T-helper 1 cell treated with Interleukin-12 subunit alpha and Interleukin-12 subunit beta and Interleukin-4 antibody, amounts not matched to agents 30 μg/mL and 1 μg/mL, for 36 hours (primary cell): Measurements from ENCODE around the gene TSR1.

Experiments used
- H3K27ac Mint-ChIP-seq: one replicate; pipeline ENCODE4 v1.8.0; 2021; ENCODE audit warnings: mild to moderate bottlenecking, mixed read lengths
- H3K27me3 Mint-ChIP-seq: one replicate; pipeline ENCODE4 v1.8.0; 2021; ENCODE audit warnings: low read depth, mixed read lengths
- H3K36me3 Mint-ChIP-seq: one replicate; pipeline ENCODE4 v1.8.0; 2021; ENCODE audit warnings: low read depth, mixed read lengths
- H3K4me1 Mint-ChIP-seq: one replicate; pipeline ENCODE4 v1.8.0; 2021; ENCODE audit warnings: low read depth, mixed read lengths
- H3K4me3 Mint-ChIP-seq: one replicate; pipeline ENCODE4 v1.8.0; 2021; ENCODE audit warnings: mild to moderate bottlenecking, moderate library complexity, mixed read lengths
- H3K9me3 Mint-ChIP-seq: one replicate; pipeline ENCODE4 v1.8.0; 2021; ENCODE audit warnings: mixed read lengths

Gene TSR1

DNA sequence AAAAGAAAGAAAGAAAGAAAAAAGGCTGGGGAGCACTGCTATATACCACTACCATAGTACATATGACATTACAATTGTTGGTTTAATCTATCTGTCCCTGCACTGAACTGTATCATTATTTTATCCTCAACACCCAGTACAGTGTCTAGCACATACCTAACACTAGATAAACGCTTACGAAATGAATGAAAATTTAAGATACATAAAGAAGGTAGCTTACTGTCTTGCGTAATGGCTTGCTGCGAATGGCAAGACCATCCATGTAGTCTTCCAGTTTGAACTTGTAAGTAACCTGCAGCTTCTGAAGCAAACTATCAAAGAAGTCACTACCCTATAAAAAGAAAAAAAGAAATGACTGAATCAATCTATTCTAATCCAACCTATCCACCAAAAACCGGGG is 39.2 kb downstream of the TSR1 start:
- Mint-ChIP-seq H3K27ac (no peak overlapping the region), H3K36me3 (peaks cover 58% of the 10 kb centered on the region), H3K9me3 (no peaks in the 10 kb centered on the region), H3K4me3 (no peak overlapping the region), H3K4me1 (peaks cover 47% of the 10 kb centered on the region), H3K27me3 (no peaks in the 10 kb centered on the region)

DNA sequence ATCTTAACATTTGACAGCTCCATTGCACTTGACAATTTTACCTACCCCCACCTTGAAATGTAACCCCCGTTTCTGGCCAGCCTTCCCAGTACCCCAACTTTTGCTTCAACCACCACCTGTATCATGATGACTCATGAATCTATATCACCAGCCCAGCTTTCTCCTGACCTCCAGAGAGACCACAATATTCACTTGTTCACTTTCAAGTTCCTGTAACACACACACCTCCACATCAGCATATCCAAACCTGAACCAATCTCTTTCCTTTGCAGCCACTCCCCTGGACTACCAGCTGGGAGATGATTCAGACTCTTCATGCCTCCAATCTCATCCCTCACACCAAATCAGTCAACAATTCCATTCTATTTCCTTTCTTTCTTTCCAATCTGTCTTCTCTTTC is 40.7 kb downstream of the TSR1 start:
- no peak overlapping the region for H3K27ac Mint-ChIP-seq
- no peaks in the 10 kb centered on the region for H3K9me3 Mint-ChIP-seq
- peak overlapping the region; percentile 1 for H3K4me3 Mint-ChIP-seq
- peaks cover 42% of the 10 kb centered on the region for H3K4me1 Mint-ChIP-seq
- peaks cover 65% of the 10 kb centered on the region for H3K36me3 Mint-ChIP-seq
- H3K27me3 Mint-ChIP-seq: no peaks in the 10 kb centered on the region

GRCh38 chr17:2292100-2292499 is 44.2 kb downstream of the TSR1 start:
- H3K27ac Mint-ChIP-seq: no peak overlapping the region
- H3K36me3 Mint-ChIP-seq: peaks cover 52% of the 10 kb centered on the region
- H3K9me3 Mint-ChIP-seq: no peaks in the 10 kb centered on the region
- H3K4me3 Mint-ChIP-seq: no peak overlapping the region
- H3K4me1 Mint-ChIP-seq: peaks cover 31% of the 10 kb centered on the region
- no peaks in the 10 kb centered on the region for H3K27me3 Mint-ChIP-seq

DNA sequence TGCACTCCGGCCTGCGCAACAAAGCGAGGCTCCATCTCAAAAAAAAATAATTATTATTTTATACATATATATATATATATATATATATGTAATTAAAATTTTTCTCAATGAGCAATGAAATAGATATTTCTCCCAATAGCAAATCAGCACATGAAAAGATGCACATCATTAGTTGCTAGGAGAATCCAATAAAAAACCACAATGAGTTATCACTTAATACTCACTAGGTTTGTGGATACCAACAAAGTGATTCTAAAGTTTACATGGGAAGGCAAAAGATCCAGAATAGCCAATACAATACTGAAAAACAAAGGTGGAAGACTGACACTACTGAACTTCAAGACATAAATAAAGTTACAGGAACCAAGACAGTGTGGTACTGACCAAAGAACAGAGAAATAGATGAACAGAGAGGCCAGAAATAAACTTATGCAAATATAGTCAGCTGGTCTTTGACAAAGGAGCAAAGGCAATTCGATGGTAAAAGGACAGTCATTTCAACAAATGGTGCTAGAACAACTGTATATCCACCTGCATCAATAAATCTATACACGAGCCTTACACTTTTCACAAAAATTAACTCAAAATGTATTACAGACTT is 46.3 kb downstream of the TSR1 start:
- H3K36me3 Mint-ChIP-seq: peaks cover 42% of the 10 kb centered on the region
- H3K4me3 Mint-ChIP-seq: no peak overlapping the region
- no peaks in the 10 kb centered on the region for H3K9me3 Mint-ChIP-seq
- peaks cover 17% of the 10 kb centered on the region for H3K4me1 Mint-ChIP-seq
- H3K27me3 Mint-ChIP-seq: no peaks in the 10 kb centered on the region
- H3K27ac Mint-ChIP-seq: no peak overlapping the region

DNA sequence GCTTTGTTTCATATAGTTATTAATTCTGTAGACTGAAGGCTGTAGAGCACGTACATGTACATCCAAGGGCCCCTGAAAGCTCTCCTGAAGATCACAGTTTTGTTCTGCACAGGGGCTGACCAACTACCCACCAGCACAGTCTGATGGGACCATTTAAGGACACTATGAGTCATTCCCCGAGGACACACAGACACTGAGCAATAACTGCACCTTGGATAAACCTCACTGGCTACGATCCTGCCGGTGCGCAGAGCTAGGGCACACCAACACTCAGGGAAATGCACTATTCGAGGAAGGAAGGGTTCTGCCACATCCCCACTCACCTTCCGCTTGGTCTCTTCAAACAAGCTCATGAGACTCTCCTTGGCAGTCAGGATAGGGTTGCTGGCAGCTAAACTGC is 53.0 kb downstream of the TSR1 start:
- Mint-ChIP-seq H3K4me1 (peaks cover 34% of the 10 kb centered on the region), H3K27me3 (no peaks in the 10 kb centered on the region), H3K4me3 (no peak overlapping the region), H3K9me3 (no peaks in the 10 kb centered on the region), H3K27ac (no peak overlapping the region), H3K36me3 (peaks cover 39% of the 10 kb centered on the region)

DNA sequence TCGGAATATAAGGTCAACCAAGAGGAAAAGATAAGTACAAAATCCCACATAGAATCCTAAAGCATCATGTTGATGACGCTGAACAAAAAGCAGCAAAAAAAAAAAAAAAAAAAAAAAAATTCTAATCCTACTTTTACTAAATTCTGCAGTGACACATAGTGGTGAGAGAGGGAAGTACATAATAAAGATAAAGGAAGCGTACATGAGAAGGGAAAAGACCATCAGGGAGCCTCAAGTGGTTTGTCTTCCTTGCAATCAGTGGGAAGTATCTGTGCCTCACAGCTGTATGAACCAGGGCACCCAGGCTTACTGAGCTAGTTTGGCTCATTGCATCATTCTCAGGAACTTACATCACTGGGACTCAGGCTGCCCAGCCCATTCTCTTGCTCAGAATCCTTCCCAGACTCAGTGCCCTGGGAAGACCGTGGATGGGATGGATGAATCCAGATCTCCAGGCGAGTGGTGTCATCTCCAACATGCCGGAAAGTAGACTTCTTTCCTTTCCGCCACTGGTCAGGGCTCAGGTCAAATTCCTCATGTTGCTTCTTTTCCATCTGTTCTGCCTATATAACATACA is 53.9 kb downstream of the TSR1 start:
- Mint-ChIP-seq H3K4me3 (peak overlapping the region; percentile 11), H3K4me1 (peaks cover 32% of the 10 kb centered on the region), H3K9me3 (no peaks in the 10 kb centered on the region), H3K36me3 (peaks cover 37% of the 10 kb centered on the region), H3K27ac (peak overlapping the region; percentile 61), H3K27me3 (no peaks in the 10 kb centered on the region)

DNA sequence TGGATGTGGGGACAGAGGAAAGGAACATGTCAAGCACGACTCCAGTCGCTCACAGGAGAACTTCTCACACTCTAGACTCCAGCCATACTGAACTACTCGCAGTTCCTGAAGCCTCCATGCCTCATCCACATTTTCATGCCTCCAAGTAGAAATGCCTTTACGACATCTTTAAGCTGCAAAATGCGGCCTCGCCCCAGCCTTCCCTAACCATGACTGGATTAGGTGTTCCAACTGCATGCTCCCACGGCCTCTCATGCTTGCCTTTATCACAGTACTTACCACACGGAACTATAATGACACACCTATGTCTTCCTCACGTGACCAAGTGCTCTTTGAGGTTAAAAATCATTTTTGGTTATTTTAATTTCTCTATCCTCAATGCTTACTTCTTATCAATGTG is 56.5 kb downstream of the TSR1 start:
- Mint-ChIP-seq H3K9me3 (no peaks in the 10 kb centered on the region), H3K27ac (peak overlapping the region; percentile 47), H3K4me3 (no peak overlapping the region), H3K4me1 (peaks cover 52% of the 10 kb centered on the region), H3K36me3 (peaks cover 41% of the 10 kb centered on the region), H3K27me3 (no peaks in the 10 kb centered on the region)

- Mint-ChIP-seq H3K27ac (no peak overlapping the region), H3K27me3 (no peaks in the 10 kb centered on the region), H3K36me3 (peaks cover 36% of the 10 kb centered on the region), H3K9me3 (no peaks in the 10 kb centered on the region), H3K4me1 (peaks cover 54% of the 10 kb centered on the region), H3K4me3 (no peak overlapping the region)
Observed at GRCh38 chr17:2277429-2278170, 58.7 kb downstream of the TSR1 start.

GRCh38 chr17:2275722-2276121 is 60.5 kb downstream of the TSR1 start:
- H3K9me3 Mint-ChIP-seq: no peaks in the 10 kb centered on the region
- peaks cover 36% of the 10 kb centered on the region for H3K36me3 Mint-ChIP-seq
- peak overlapping the region; percentile 86 for H3K27ac Mint-ChIP-seq
- peak overlapping the region; percentile 63 for H3K4me3 Mint-ChIP-seq
- H3K27me3 Mint-ChIP-seq: no peaks in the 10 kb centered on the region
- H3K4me1 Mint-ChIP-seq: peaks cover 51% of the 10 kb centered on the region

DNA sequence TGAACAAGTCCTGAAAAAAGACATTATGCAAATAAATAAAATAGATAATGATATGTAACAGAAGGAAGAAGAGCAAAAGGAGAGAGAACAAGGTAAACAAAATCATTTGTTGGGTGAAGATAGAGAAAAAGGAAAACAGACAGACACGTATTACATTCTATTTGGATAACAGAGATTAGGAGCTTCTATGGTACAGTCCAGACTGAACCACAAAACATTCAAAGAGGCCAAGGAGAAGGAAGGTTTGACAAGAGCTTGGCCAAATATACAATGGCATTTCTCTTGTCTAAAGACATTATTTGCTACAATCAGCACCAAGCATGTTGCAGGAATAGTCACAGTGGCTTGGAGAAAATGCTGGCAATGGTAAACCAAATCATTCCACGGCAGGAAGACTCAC is 61.8 kb downstream of the TSR1 start:
- Mint-ChIP-seq H3K4me1 (peaks cover 55% of the 10 kb centered on the region), H3K4me3 (peak overlapping the region; percentile 1), H3K27ac (peak overlapping the region; percentile 42), H3K27me3 (no peaks in the 10 kb centered on the region), H3K36me3 (peaks cover 36% of the 10 kb centered on the region), H3K9me3 (no peaks in the 10 kb centered on the region)
